Hepatocyte (in vitro differentiated cells): ENCODE measurements around the gene GABPA.

Source experiments
- EZH2 ChIP-seq: fragments of 200-600 bp; sonication (generic); IDR thresholded peaks from 2 replicates; pipeline ENCODE4 v1.6.1; 2016; ENCODE audit warnings: antibody characterized with exemption, mild to moderate bottlenecking, borderline replicate concordance
- EZH2phosphoT487 ChIP-seq: fragments of 200-600 bp; sonication (generic); IDR thresholded peaks from one replicate; pipeline ENCODE4 v1.6.1; 2018; ENCODE audit warnings: antibody characterized with exemption, mild to moderate bottlenecking, low read depth, moderate library complexity; ENCODE audit not compliant: unreplicated experiment, severe bottlenecking
- TF ChIP-seq, protein P1 (sequence below): fragments of 200-600 bp; sonication (generic); IDR thresholded peaks from 2 replicates; pipeline ENCODE4 v1.5.1; 2016; ENCODE audit warnings: antibody characterized with exemption, mild to moderate bottlenecking; ENCODE audit not compliant: poor library complexity

DNA sequence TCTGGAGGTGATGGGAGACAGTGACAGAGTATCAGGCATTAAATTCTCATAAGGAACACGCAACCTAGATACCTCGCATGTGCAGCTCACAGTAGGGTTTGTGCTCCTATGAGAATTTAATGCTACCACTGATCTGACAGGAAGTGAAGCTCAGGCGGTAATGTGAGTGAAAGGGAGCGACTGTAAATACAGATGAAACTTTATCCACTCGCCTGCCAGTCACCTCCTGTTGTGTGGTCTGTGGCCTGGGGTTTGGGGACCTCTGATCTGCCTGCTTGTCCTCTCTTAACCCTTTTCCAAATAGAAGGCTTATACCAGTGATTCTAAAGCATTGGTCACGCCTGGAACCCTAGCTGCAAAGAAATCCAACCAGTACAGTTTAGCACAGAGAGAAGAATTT is 15.3 kb downstream of the GABPA start:
- TF ChIP-seq EZH2phosphoT487 (no peak), EZH2 (no peak)
- TF ChIP-seq, protein P1, sequence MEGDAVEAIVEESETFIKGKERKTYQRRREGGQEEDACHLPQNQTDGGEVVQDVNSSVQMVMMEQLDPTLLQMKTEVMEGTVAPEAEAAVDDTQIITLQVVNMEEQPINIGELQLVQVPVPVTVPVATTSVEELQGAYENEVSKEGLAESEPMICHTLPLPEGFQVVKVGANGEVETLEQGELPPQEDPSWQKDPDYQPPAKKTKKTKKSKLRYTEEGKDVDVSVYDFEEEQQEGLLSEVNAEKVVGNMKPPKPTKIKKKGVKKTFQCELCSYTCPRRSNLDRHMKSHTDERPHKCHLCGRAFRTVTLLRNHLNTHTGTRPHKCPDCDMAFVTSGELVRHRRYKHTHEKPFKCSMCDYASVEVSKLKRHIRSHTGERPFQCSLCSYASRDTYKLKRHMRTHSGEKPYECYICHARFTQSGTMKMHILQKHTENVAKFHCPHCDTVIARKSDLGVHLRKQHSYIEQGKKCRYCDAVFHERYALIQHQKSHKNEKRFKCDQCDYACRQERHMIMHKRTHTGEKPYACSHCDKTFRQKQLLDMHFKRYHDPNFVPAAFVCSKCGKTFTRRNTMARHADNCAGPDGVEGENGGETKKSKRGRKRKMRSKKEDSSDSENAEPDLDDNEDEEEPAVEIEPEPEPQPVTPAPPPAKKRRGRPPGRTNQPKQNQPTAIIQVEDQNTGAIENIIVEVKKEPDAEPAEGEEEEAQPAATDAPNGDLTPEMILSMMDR, result no peak
